ENCODE measurements around the gene CCDC152.

DNA sequence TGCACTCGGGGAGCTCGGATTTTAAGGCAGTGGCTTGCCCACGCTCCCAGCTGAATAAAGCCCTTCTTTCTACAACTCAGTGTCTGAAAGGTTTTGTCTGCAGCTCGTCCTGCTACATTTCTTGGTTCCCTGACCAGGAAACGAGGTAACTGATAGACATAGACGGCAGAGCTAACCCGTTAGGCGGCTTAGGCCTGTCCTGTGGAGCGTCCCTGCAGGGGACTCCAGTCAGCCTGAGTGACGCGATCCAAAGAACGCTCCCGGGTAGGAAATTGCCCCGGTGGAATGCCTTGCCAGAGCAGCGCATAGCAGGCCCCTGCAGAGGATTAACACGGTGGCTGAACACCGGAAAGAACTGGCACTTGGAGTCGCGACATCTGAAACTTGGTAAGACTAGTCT is 56.9 kb downstream of the CCDC152 start:
- no peak for TF ChIP-seq POLR2AphosphoS5 (IDR thresholded peaks at IDR 0.05)
- TF ChIP-seq, protein P1, sequence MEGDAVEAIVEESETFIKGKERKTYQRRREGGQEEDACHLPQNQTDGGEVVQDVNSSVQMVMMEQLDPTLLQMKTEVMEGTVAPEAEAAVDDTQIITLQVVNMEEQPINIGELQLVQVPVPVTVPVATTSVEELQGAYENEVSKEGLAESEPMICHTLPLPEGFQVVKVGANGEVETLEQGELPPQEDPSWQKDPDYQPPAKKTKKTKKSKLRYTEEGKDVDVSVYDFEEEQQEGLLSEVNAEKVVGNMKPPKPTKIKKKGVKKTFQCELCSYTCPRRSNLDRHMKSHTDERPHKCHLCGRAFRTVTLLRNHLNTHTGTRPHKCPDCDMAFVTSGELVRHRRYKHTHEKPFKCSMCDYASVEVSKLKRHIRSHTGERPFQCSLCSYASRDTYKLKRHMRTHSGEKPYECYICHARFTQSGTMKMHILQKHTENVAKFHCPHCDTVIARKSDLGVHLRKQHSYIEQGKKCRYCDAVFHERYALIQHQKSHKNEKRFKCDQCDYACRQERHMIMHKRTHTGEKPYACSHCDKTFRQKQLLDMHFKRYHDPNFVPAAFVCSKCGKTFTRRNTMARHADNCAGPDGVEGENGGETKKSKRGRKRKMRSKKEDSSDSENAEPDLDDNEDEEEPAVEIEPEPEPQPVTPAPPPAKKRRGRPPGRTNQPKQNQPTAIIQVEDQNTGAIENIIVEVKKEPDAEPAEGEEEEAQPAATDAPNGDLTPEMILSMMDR (IDR thresholded peaks at IDR 0.05) = no peak
- no peak for TF ChIP-seq EP300 (IDR thresholded peaks at IDR 0.05)
- no peak for TF ChIP-seq POLR2A (IDR thresholded peaks at IDR 0.05)
